Vagina (tissue), 2 donors: ENCODE results near the gene FNDC11.

Source experiments
- POLR2AphosphoS5 ChIP-seq, 2 donors: sonication (generic); formaldehyde crosslinking; IDR thresholded peaks; one replicate each; pipeline ENCODE4 v1.9.0; 2017; ENCODE audit warnings: antibody characterized with exemption in 2 of 2, mild to moderate bottlenecking in 2 of 2, low read depth in 1 of 2; ENCODE audit not compliant: insufficient read depth in 1 of 2
- TF ChIP-seq, protein P1 (sequence below), 3 experiments: fragments of 450-650 bp in 2 of 3; fragments of 200-600 bp in 1 of 3; sonication (generic) in 1 of 3; IDR thresholded peaks; one replicate each; pipeline ENCODE4 v1.5.1; 2017 to 2019; ENCODE audit warnings: antibody characterized with exemption in 3 of 3, mild to moderate bottlenecking in 2 of 3, moderate library complexity in 2 of 3

DNA sequence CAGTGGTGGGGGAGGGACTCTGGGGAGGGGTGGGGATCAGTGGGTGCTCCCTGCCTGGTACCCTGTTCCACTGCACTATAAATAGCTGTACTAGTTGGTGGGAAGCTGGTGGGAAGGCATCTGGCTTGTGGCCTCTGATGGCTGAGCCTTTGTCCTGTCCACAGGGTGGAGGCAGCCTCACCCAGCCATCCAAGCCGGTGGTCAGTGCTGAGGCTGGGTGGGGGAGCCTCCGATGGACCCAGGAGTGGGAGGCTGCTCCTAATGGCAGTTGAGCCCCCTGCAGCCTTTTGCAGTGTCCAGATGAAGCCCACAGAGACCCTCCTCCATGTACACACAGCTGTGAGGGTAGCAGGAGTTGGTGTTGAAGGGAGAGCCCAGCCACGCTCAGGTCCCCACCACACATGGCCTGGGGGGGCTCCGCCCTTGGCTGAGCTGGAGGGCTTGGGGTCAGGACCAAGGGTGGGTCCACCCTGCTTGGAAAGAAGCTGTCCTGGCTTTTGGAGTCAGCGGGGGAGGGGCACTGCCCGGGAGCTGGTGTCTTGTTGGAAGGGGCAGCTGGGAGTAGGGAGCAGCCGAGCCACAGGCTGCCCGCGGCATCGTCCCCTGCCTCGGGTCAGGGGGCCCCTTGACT, 30.9 kb upstream of the FNDC11 start:
- TF ChIP-seq, protein P1, sequence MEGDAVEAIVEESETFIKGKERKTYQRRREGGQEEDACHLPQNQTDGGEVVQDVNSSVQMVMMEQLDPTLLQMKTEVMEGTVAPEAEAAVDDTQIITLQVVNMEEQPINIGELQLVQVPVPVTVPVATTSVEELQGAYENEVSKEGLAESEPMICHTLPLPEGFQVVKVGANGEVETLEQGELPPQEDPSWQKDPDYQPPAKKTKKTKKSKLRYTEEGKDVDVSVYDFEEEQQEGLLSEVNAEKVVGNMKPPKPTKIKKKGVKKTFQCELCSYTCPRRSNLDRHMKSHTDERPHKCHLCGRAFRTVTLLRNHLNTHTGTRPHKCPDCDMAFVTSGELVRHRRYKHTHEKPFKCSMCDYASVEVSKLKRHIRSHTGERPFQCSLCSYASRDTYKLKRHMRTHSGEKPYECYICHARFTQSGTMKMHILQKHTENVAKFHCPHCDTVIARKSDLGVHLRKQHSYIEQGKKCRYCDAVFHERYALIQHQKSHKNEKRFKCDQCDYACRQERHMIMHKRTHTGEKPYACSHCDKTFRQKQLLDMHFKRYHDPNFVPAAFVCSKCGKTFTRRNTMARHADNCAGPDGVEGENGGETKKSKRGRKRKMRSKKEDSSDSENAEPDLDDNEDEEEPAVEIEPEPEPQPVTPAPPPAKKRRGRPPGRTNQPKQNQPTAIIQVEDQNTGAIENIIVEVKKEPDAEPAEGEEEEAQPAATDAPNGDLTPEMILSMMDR (IDR thresholded peaks at IDR 0.05): no peak
- no peak for TF ChIP-seq POLR2AphosphoS5 (IDR thresholded peaks at IDR 0.05; ENCODE audit: insufficient read depth in 1 of 2, low read depth in 1 of 2)
